Fibroblast of the aortic adventitia (primary cell): ENCODE data around the gene AURKA. TPM values are rescaled to one million over a fixed set of nuclear protein-coding genes. Genes with fewer than 3 reads are reported as not detected.

Source experiments
- DNase-seq: peaks from one replicate; pipeline ENCODE4 v3.0.0-alpha.2; 2010; ENCODE audit warnings: low read depth
- H3K4me3 ChIP-seq: 2 replicates; pipeline ENCODE4 v1.5.1; 2011; ENCODE audit warnings: low read depth, mild to moderate bottlenecking, control low read depth, low read length, moderate library complexity
- total RNA-seq: library from RNA; depleted of rRNA; stranded (reverse); fragments of >200 nt; gene quantifications from 2 replicates; pipeline ENCODE4 v1.2.3, GENCODE V29; 2012; ENCODE audit warnings: low replicate concordance
- TF ChIP-seq, protein P1 (sequence below): IDR thresholded peaks from 2 replicates; pipeline ENCODE4 v1.5.1; 2011; ENCODE audit warnings: mild to moderate bottlenecking, low read length, control low read depth, inconsistent platforms; ENCODE audit not compliant: insufficient read depth

The AURKA gene
- total RNA-seq, 1 donor = 29.1 TPM

DNA sequence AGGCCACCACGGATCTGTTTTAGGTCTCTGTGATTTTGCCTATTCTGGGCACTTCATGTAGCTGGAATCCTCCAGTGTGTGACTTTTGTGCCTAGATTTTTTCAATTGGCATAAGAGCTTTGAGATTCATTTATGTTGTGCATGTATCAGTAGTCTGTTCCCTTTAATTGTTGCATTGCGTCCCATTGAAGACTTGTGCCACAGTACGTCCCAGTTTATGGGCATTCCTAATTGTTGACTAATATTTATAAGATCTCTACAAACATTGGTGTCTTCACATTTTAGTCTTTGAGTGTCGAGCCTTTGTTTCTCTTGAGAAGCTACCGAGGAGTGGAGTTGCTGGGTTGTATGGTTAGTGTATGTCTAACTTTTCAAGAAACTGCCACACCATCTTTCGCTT, 33.9 kb downstream of the AURKA start:
- TF ChIP-seq, protein P1, sequence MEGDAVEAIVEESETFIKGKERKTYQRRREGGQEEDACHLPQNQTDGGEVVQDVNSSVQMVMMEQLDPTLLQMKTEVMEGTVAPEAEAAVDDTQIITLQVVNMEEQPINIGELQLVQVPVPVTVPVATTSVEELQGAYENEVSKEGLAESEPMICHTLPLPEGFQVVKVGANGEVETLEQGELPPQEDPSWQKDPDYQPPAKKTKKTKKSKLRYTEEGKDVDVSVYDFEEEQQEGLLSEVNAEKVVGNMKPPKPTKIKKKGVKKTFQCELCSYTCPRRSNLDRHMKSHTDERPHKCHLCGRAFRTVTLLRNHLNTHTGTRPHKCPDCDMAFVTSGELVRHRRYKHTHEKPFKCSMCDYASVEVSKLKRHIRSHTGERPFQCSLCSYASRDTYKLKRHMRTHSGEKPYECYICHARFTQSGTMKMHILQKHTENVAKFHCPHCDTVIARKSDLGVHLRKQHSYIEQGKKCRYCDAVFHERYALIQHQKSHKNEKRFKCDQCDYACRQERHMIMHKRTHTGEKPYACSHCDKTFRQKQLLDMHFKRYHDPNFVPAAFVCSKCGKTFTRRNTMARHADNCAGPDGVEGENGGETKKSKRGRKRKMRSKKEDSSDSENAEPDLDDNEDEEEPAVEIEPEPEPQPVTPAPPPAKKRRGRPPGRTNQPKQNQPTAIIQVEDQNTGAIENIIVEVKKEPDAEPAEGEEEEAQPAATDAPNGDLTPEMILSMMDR = no peak
- H3K4me3 ChIP-seq = no peak overlapping the region
- DNase-seq = no peak

DNA sequence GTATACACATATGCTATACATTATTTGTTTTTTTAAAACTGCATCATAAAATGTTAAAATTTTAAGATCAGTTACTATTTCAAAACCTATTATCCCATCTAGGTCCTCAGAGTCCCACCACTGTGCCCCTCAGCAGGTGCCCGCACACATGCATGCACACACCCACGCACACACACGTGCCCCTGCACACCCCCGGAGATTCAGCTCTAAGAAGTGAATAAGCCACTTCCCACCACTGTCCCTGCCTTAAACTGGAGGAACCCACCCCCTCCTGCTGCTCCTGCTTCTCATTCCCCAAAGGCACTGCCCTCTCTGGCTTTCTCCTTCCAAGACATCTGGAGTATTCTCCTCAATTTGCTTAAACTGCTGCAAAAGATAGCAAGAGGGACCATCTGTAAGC, 38.7 kb downstream of the AURKA start:
- DNase-seq = no peak
- H3K4me3 ChIP-seq = no peak overlapping the region
- TF ChIP-seq, protein P1 = no peak

DNA sequence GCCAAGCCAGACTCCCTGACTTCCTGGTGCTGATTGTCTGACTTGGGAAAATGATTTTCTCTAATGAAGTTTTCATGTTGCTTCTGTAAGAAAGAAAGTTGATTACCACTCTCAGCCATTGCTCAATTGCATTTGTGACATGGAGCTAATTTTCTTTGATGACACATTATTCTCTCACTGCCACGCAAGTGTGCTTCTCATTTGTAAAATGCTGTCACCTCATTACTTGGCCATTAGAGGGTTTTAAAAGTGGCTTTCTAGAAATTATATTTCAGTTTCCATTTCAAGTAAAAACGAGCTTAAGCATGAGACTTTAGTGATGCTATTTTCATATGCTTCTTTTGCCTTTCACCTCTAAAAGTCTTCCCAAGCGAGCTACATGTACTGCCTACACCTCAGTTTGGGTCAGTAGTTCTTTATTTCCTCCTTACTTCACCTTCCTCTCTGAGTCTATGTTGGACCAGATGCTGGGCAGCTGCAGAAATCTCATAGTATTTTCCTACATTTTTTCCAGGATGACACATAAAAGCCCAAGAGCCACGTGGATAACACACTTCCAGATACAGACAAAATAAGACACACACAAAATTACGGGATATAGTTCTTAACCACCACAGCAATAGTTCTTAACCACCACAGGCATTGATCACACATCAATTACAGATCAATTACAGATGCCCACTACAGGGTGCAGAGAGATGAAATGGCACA, 39.5 kb downstream of the AURKA start:
- TF ChIP-seq, protein P1 = no peak
- no peak for DNase-seq
- H3K4me3 ChIP-seq = no peak overlapping the region

DNA sequence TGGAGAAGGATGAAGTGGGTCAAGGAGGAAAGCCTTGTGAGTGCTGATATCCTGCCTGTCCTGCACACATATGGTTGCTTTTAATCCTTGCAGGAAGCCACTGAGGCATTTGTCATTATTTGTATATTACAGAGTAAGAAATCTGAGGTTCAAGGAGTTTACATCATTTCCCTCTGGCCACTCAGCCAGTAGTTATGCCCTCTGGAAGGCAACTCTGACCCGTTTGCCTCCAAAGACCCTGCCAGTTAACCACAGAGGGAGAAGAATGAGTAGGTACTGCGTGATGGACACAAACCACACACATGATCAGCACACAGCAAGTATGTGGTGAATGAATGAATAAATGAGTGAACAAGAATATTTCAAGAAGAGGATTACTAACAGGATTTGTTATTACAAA, 41.2 kb downstream of the AURKA start:
- TF ChIP-seq, protein P1 = no peak
- no peak for DNase-seq

DNA sequence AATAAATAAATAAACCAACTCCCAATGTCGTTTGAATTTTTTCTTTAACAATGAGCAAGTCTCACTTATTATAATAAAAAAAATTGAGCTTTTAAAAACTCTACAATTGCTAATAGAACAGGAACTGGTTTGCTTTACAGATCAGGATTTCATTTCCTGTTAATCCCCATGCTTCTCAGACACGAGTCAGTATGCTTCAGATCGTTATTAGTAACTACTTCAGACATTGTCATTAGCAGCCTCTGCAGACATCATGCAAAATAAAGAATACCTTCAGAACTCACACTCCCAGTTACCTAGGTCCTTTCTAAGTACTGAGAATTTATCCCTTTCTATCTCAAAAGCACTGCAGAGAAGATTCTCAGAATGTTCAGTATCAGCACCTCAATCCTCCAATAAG, 43.3 kb downstream of the AURKA start:
- DNase-seq = peak; percentile 3
- TF ChIP-seq, protein P1 = no peak
- H3K4me3 ChIP-seq = no peak overlapping the region

More for the DNA sequence above, 41.2 kb downstream of the AURKA start:
- no peak overlapping the region for H3K4me3 ChIP-seq

DNA sequence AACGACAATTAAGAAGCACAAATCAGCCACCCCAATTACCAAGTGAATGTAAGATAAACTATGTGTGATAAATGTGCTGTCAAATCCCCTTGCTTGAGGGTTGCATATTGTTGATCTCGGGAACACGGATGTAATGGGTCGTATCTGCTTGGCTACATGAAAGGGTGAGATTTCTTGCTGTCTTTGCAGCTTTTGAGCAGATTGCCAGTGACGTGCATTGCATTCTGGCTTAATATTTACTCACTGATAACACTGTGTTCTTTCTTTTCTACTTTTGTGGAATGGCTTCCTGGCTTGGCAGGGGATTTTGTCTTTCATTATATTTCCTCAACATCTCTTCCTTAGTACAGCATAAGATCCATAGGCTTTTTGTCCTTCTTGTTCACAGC, 43.7 kb downstream of the AURKA start:
- DNase-seq = peak; percentile 31
- no peak overlapping the region for H3K4me3 ChIP-seq
- TF ChIP-seq, protein P1 = no peak
